ENCODE measurements around the gene RNF26. TPM values are rescaled to one million over a fixed set of nuclear protein-coding genes. Genes with fewer than 3 reads are reported as not detected.

RNF26 gene
- total RNA-seq, 1 experiment from 2014 or later = 8.8 TPM

GRCh38 chr11:119359365-119360214, 25.3 kb downstream of the RNF26 start:
- Histone ChIP-seq H3K4me1 (ENCODE audit: low read length) (peaks cover 88% of the 10 kb centered on the region), H3K27me3 (ENCODE audit: low read length) (no peaks in the 10 kb centered on the region), H3K9me3 (ENCODE audit: low read length) (no peaks in the 10 kb centered on the region), H3K9me2 (replicated peaks; ENCODE audit: insufficient read depth, low read length) (no peaks in the 10 kb centered on the region), H4K20me1 (ENCODE audit: insufficient read depth, low read depth, low read length) (no peaks in the 10 kb centered on the region), H3K4me3 (ENCODE audit: low read length) (peak overlapping the region; percentile 45; the same call in 1 of the 2 replicates), H2AFZ (ENCODE audit: low read length) (no peak overlapping the region), H3K79me2 (ENCODE audit: low read length) (peaks cover 20% of the 10 kb centered on the region), H3K9ac (ENCODE audit: low read length) (peak overlapping the region; percentile 49), H3K27ac (ENCODE audit: low read length) (peak overlapping the region; percentile 98), H3K4me2 (ENCODE audit: low read depth, low read length, poor library complexity, severe bottlenecking) (peak overlapping the region; percentile 91), H3K36me3 (ENCODE audit: insufficient read depth, low read length) (peaks cover 11% of the 10 kb centered on the region)
- peak; percentile 58 for DNase-seq

GRCh38 chr11:119361056-119361787, 26.9 kb downstream of the RNF26 start:
- Histone ChIP-seq H3K4me1 (ENCODE audit: low read length) (peaks cover 87% of the 10 kb centered on the region), H3K9me3 (ENCODE audit: low read length) (no peaks in the 10 kb centered on the region), H3K4me3 (ENCODE audit: low read length) (peak overlapping the region; percentile 85), H3K79me2 (ENCODE audit: low read length) (peaks cover 20% of the 10 kb centered on the region), H3K9ac (ENCODE audit: low read length) (peak overlapping the region; percentile 86), H4K20me1 (ENCODE audit: insufficient read depth, low read depth, low read length) (no peaks in the 10 kb centered on the region), H3K27me3 (ENCODE audit: low read length) (no peaks in the 10 kb centered on the region), H2AFZ (ENCODE audit: low read length) (no peak overlapping the region), H3K9me2 (replicated peaks; ENCODE audit: insufficient read depth, low read length) (no peaks in the 10 kb centered on the region), H3K4me2 (ENCODE audit: low read depth, low read length, poor library complexity, severe bottlenecking) (peak overlapping the region; percentile 91), H3K27ac (ENCODE audit: low read length) (peak overlapping the region; percentile 98), H3K36me3 (ENCODE audit: insufficient read depth, low read length) (peaks cover 8% of the 10 kb centered on the region)
- peak; percentile 83 for DNase-seq

GRCh38 chr11:119361941-119362725, 27.8 kb downstream of the RNF26 start:
- no peak for DNase-seq
- peaks cover 88% of the 10 kb centered on the region for H3K4me1 ChIP-seq (ENCODE audit: low read length)
- peaks cover 8% of the 10 kb centered on the region for H3K36me3 ChIP-seq (ENCODE audit: insufficient read depth, low read length)
- H3K9me2 ChIP-seq (replicated peaks; ENCODE audit: insufficient read depth, low read length) = no peaks in the 10 kb centered on the region
- no peaks in the 10 kb centered on the region for H3K9me3 ChIP-seq (ENCODE audit: low read length)
- no peak overlapping the region for H2AFZ ChIP-seq (ENCODE audit: low read length)
- no peaks in the 10 kb centered on the region for H4K20me1 ChIP-seq (ENCODE audit: insufficient read depth, low read depth, low read length)
- peak overlapping the region; percentile 98 for H3K27ac ChIP-seq (ENCODE audit: low read length)
- H3K27me3 ChIP-seq (ENCODE audit: low read length) = no peaks in the 10 kb centered on the region
- H3K9ac ChIP-seq (ENCODE audit: low read length) = peak overlapping the region; percentile 86
- peak overlapping the region; percentile 91 for H3K4me2 ChIP-seq (ENCODE audit: low read depth, low read length, poor library complexity, severe bottlenecking)
- peak overlapping the region; percentile 85 for H3K4me3 ChIP-seq (ENCODE audit: low read length)
- peaks cover 20% of the 10 kb centered on the region for H3K79me2 ChIP-seq (ENCODE audit: low read length)

- H3K9me2 ChIP-seq (replicated peaks; ENCODE audit: insufficient read depth, low read length) = no peaks in the 10 kb centered on the region
- DNase-seq = no peak
- H3K27ac ChIP-seq (ENCODE audit: low read length) = peak overlapping the region; percentile 98
- H4K20me1 ChIP-seq (ENCODE audit: insufficient read depth, low read depth, low read length) = no peaks in the 10 kb centered on the region
- H3K4me3 ChIP-seq (ENCODE audit: low read length) = peak overlapping the region; percentile 85
- H3K4me1 ChIP-seq (ENCODE audit: low read length) = peaks cover 88% of the 10 kb centered on the region
- H2AFZ ChIP-seq (ENCODE audit: low read length) = no peak overlapping the region
- H3K27me3 ChIP-seq (ENCODE audit: low read length) = no peaks in the 10 kb centered on the region
- H3K36me3 ChIP-seq (ENCODE audit: insufficient read depth, low read length) = peaks cover 8% of the 10 kb centered on the region
- peaks cover 20% of the 10 kb centered on the region for H3K79me2 ChIP-seq (ENCODE audit: low read length)
- H3K9ac ChIP-seq (ENCODE audit: low read length) = peak overlapping the region; percentile 86
- no peaks in the 10 kb centered on the region for H3K9me3 ChIP-seq (ENCODE audit: low read length)
- peak overlapping the region; percentile 91 for H3K4me2 ChIP-seq (ENCODE audit: low read depth, low read length, poor library complexity, severe bottlenecking)
Observed at GRCh38 chr11:119362741-119363080, 28.4 kb downstream of the RNF26 start.

GRCh38 chr11:119363081-119363850, 28.9 kb downstream of the RNF26 start:
- H3K4me2 ChIP-seq (ENCODE audit: low read depth, low read length, poor library complexity, severe bottlenecking) = peak overlapping the region; percentile 91
- H3K9me3 ChIP-seq (ENCODE audit: low read length) = no peaks in the 10 kb centered on the region
- H2AFZ ChIP-seq (ENCODE audit: low read length) = no peak overlapping the region
- DNase-seq = peak; percentile 57
- no peaks in the 10 kb centered on the region for H4K20me1 ChIP-seq (ENCODE audit: insufficient read depth, low read depth, low read length)
- peaks cover 20% of the 10 kb centered on the region for H3K79me2 ChIP-seq (ENCODE audit: low read length)
- H3K9me2 ChIP-seq (replicated peaks; ENCODE audit: insufficient read depth, low read length) = no peaks in the 10 kb centered on the region
- peaks cover 8% of the 10 kb centered on the region for H3K36me3 ChIP-seq (ENCODE audit: insufficient read depth, low read length)
- H3K4me1 ChIP-seq (ENCODE audit: low read length) = peaks cover 88% of the 10 kb centered on the region
- peak overlapping the region; percentile 86 for H3K9ac ChIP-seq (ENCODE audit: low read length)
- H3K27me3 ChIP-seq (ENCODE audit: low read length) = no peaks in the 10 kb centered on the region
- H3K4me3 ChIP-seq (ENCODE audit: low read length) = peak overlapping the region; percentile 85
- peak overlapping the region; percentile 98 for H3K27ac ChIP-seq (ENCODE audit: low read length)

GRCh38 chr11:119363851-119364590, 29.7 kb downstream of the RNF26 start:
- Histone ChIP-seq H2AFZ (ENCODE audit: low read length) (no peak overlapping the region), H3K9me3 (ENCODE audit: low read length) (no peaks in the 10 kb centered on the region), H3K36me3 (ENCODE audit: insufficient read depth, low read length) (peaks cover 2% of the 10 kb centered on the region), H3K4me3 (ENCODE audit: low read length) (peak overlapping the region; percentile 85), H3K9ac (ENCODE audit: low read length) (peak overlapping the region; percentile 86), H3K27ac (ENCODE audit: low read length) (peak overlapping the region; percentile 98), H3K79me2 (ENCODE audit: low read length) (peaks cover 20% of the 10 kb centered on the region), H3K9me2 (replicated peaks; ENCODE audit: insufficient read depth, low read length) (no peaks in the 10 kb centered on the region), H3K4me2 (ENCODE audit: low read depth, low read length, poor library complexity, severe bottlenecking) (peak overlapping the region; percentile 91), H3K27me3 (ENCODE audit: low read length) (no peaks in the 10 kb centered on the region), H3K4me1 (ENCODE audit: low read length) (peaks cover 88% of the 10 kb centered on the region), H4K20me1 (ENCODE audit: insufficient read depth, low read depth, low read length) (no peaks in the 10 kb centered on the region)
- peak; percentile 83 for DNase-seq

GRCh38 chr11:119365071-119365591, 30.8 kb downstream of the RNF26 start:
- H2AFZ ChIP-seq (ENCODE audit: low read length) = no peak overlapping the region
- no peaks in the 10 kb centered on the region for H3K9me3 ChIP-seq (ENCODE audit: low read length)
- no peaks in the 10 kb centered on the region for H3K36me3 ChIP-seq (ENCODE audit: insufficient read depth, low read length)
- peaks cover 88% of the 10 kb centered on the region for H3K4me1 ChIP-seq (ENCODE audit: low read length)
- H3K9ac ChIP-seq (ENCODE audit: low read length) = peak overlapping the region; percentile 72
- peak overlapping the region; percentile 94 for H3K27ac ChIP-seq (ENCODE audit: low read length)
- no peaks in the 10 kb centered on the region for H3K27me3 ChIP-seq (ENCODE audit: low read length)
- no peaks in the 10 kb centered on the region for H4K20me1 ChIP-seq (ENCODE audit: insufficient read depth, low read depth, low read length)
- DNase-seq = no peak
- H3K9me2 ChIP-seq (replicated peaks; ENCODE audit: insufficient read depth, low read length) = no peaks in the 10 kb centered on the region
- H3K4me2 ChIP-seq (ENCODE audit: low read depth, low read length, poor library complexity, severe bottlenecking) = peak overlapping the region; percentile 66
- H3K79me2 ChIP-seq (ENCODE audit: low read length) = peaks cover 25% of the 10 kb centered on the region
- H3K4me3 ChIP-seq (ENCODE audit: low read length) = peak overlapping the region; percentile 55
